Epithelial cell of esophagus (primary cell): Measurements from ENCODE around the gene SLC8B1.
A peak's percentile ranks its signal among the peaks of the same experiment; 100 is the strongest.

Source experiments
- DNase-seq: peaks from one replicate; pipeline ENCODE4 v3.0.0; 2010; ENCODE audit warnings: low read depth
- H3K4me3 ChIP-seq: 2 replicates; pipeline ENCODE4 v1.5.1; 2011; ENCODE audit warnings: mild to moderate bottlenecking, low read length, control low read depth
- TF ChIP-seq, protein P1 (sequence below): IDR thresholded peaks from 2 replicates; pipeline ENCODE4 v1.5.1; 2011; ENCODE audit warnings: low read depth, mild to moderate bottlenecking, low read length, control low read depth, inconsistent platforms; ENCODE audit not compliant: insufficient read depth; ENCODE audit errors: missing control alignments

Gene SLC8B1

GRCh38 chr12:113334786-113335539 lies at the start of gene SLC8B1:
Gene SLC8B1, minus strand, starts transcription at chr12:113335109. Its CDS starts 2,231 bp downstream, at chr12:113332878.
- peak; percentile 84 for DNase-seq
- TF ChIP-seq, protein P1, sequence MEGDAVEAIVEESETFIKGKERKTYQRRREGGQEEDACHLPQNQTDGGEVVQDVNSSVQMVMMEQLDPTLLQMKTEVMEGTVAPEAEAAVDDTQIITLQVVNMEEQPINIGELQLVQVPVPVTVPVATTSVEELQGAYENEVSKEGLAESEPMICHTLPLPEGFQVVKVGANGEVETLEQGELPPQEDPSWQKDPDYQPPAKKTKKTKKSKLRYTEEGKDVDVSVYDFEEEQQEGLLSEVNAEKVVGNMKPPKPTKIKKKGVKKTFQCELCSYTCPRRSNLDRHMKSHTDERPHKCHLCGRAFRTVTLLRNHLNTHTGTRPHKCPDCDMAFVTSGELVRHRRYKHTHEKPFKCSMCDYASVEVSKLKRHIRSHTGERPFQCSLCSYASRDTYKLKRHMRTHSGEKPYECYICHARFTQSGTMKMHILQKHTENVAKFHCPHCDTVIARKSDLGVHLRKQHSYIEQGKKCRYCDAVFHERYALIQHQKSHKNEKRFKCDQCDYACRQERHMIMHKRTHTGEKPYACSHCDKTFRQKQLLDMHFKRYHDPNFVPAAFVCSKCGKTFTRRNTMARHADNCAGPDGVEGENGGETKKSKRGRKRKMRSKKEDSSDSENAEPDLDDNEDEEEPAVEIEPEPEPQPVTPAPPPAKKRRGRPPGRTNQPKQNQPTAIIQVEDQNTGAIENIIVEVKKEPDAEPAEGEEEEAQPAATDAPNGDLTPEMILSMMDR = no peak
- peak within 1 kb of the TSS; percentile 71 for H3K4me3 ChIP-seq

GRCh38 chr12:113382206-113382605 lies 47.3 kb upstream of the SLC8B1 start:
- TF ChIP-seq, protein P1 = no peak
- H3K4me3 ChIP-seq = no peak overlapping the region
- no peak for DNase-seq

GRCh38 chr12:113381220-113381619 lies 46.3 kb upstream of the SLC8B1 start:
- no peak for DNase-seq
- no peak overlapping the region for H3K4me3 ChIP-seq
- TF ChIP-seq, protein P1 = no peak

GRCh38 chr12:113378291-113378690 lies 43.4 kb upstream of the SLC8B1 start:
- TF ChIP-seq, protein P1 = no peak
- no peak overlapping the region for H3K4me3 ChIP-seq
- DNase-seq = no peak

GRCh38 chr12:113374823-113375428 lies 40.0 kb upstream of the SLC8B1 start:
- TF ChIP-seq, protein P1 = no peak

DNA sequence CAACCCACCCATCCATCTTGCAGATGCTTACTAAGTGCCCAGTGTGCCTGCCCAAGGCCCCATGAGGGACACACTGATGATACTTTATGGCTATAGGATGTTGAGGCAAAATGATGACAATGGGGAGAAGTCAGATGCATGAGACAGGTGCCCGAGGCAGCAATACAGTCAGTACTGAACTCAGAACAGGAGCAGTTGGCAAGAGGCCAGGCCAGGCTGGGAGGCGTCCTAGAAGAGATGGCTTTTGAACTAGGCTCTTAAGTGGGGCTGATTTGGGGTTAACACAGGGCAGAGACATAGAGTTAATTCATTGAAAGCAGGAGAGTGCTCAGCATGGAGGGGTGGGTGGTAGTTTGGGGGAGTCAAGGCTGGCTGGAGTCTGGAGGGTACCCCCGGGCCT lies 39.1 kb upstream of the SLC8B1 start:
- H3K4me3 ChIP-seq = no peak overlapping the region
- peak; percentile 10 for DNase-seq
- TF ChIP-seq, protein P1 = no peak

More at GRCh38 chr12:113374823-113375428, 40.0 kb upstream of the SLC8B1 start:
- no peak overlapping the region for H3K4me3 ChIP-seq
- DNase-seq = no peak

DNA sequence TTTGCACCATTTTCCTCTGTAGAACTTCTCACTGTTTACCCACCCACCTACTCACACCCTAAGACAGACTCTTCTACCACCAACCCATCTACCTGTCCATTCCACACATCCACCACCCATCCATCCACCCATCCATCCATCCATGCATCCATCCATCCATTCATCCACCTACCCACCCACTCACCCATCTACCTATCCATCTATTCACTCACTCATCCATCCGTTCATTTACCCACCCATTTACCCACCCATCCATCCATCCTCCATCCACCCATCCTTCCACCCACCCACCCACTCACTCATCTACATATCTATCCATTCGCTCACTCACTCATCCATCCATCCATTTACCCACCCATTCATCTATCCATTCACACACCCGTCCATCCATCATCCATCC lies 38.5 kb upstream of the SLC8B1 start:
- DNase-seq = no peak
- TF ChIP-seq, protein P1 = no peak
- no peak overlapping the region for H3K4me3 ChIP-seq
